Panc1 (cell line): ENCODE results near the gene LRSAM1. TPM values are rescaled to one million over a fixed set of nuclear protein-coding genes. Genes with fewer than 3 reads are reported as not detected.

Experiments
- ATAC-seq: fragments of 200-7000 bp; cut with Tn5 transposase; 2 replicates; pipeline ENCODE4 v1.9.1; 2020; ENCODE audit warnings: mild to moderate bottlenecking, moderate library complexity
- BruUV-seq: library from RNA; stranded (reverse); fragments of 400-500 nt; replicated peaks from 2 replicates; lab custom pipeline; 2021; lab: Mats Ljungman, UMichigan
- CTCF ChIA-PET: fragments of 300-600 bp; sonication (Branson Sonifier 250); formaldehyde crosslinking; loops from one replicate; lab custom pipeline; 2022; ENCODE audit warnings: antibody characterized with exemption; lab: Charles Lee
- POLR2A ChIA-PET: fragments of 300-600 bp; sonication (Branson Sonifier 250); formaldehyde crosslinking; loops from one replicate; lab custom pipeline; 2022; ENCODE audit warnings: antibody characterized with exemption; lab: Charles Lee
- DNase-seq: peaks from one replicate; pipeline ENCODE4 v3.0.0-alpha.2; 2010; ENCODE audit warnings: low read depth, low spot score
- H3K27ac ChIP-seq: 2 replicates; pipeline ENCODE4 v1.5.1; 2011; ENCODE audit warnings: mild to moderate bottlenecking, low read length, inconsistent platforms
- H3K27me3 ChIP-seq: fragments of 200-500 bp; sonication (Bioruptor generic); 2 replicates; pipeline ENCODE4 v1.6.0; 2014; ENCODE audit warnings: low read length, inconsistent platforms; ENCODE audit not compliant: control insufficient read depth, insufficient read depth
- H3K36me3 ChIP-seq: fragments of 200-500 bp; sonication (Bioruptor generic); 2 replicates; pipeline ENCODE4 v1.5.1; 2014; ENCODE audit warnings: inconsistent platforms, mild to moderate bottlenecking, low read length, moderate library complexity; ENCODE audit not compliant: control insufficient read depth, insufficient read depth
- H3K4me1 ChIP-seq: 2 replicates; pipeline ENCODE4 v1.5.1; 2011; ENCODE audit warnings: inconsistent platforms, mild to moderate bottlenecking, low read length, moderate library complexity; ENCODE audit not compliant: control insufficient read depth, insufficient read depth
- H3K4me3 ChIP-seq, 2 experiments: 2 replicates each; pipeline ENCODE4 v1.5.1; 2011 to 2012; ENCODE audit warnings: low read depth in 2 of 2, low read length in 2 of 2, mild to moderate bottlenecking in 2 of 2, inconsistent platforms in 1 of 2, moderate library complexity in 1 of 2
- H3K9me3 ChIP-seq: fragments of 200-500 bp; sonication (Bioruptor generic); 2 replicates; pipeline ENCODE4 v1.5.1; 2014; ENCODE audit warnings: low read depth, mild to moderate bottlenecking, inconsistent platforms, low read length, moderate library complexity; ENCODE audit not compliant: control insufficient read depth, insufficient read depth
- CTCF ChIP-seq: fragments of 450-650 bp; IDR thresholded peaks from 2 replicates; pipeline ENCODE4 v1.5.1; 2017; ENCODE audit warnings: mild to moderate bottlenecking
- POLR2AphosphoS5 ChIP-seq: IDR thresholded peaks from 2 replicates; pipeline ENCODE4 v1.6.1; 2012; ENCODE audit warnings: mild to moderate bottlenecking, low read depth, low read length, moderate library complexity
- SIN3A ChIP-seq: IDR thresholded peaks from 2 replicates; pipeline ENCODE4 v1.6.1; 2012; ENCODE audit warnings: low read depth, mild to moderate bottlenecking, low read length, moderate library complexity, borderline replicate concordance; ENCODE audit not compliant: insufficient read depth
- TCF7L2 ChIP-seq: IDR thresholded peaks from 2 replicates; pipeline ENCODE4 v1.6.1; 2011; ENCODE audit warnings: mild to moderate bottlenecking, low read depth, low read length, inconsistent platforms
- in situ Hi-C: cut with HindIII; loops from 2 replicates; pipeline ENCODE4 v1.10.0; 2016; ENCODE audit warnings: low sequenced_read_pairs, low pct_unique_long_range_greater_than_20kb
- intact Hi-C: fragments of 100-400 bp; cut with micrococcal nuclease; formaldehyde crosslinking; loops from one replicate; pipeline ENCODE4 v1.10.0; 2022; ENCODE audit not compliant: unreplicated experiment
- total RNA-seq: library from RNA; stranded (reverse); gene quantifications from one replicate; pipeline ENCODE4 v1.2.1, GENCODE V29; 2021; ENCODE audit not compliant: unreplicated experiment
- TF ChIP-seq, protein P1 (sequence below), 2 experiments: IDR thresholded peaks; 2 replicates each; pipeline ENCODE4 v1.6.1; 2011 to 2012; ENCODE audit warnings: low read depth in 2 of 2, control low read depth in 1 of 2, low read length in 1 of 2, mild to moderate bottlenecking in 1 of 2, moderate library complexity in 1 of 2; ENCODE audit not compliant: insufficient read depth in 1 of 2

Gene LRSAM1
- total RNA-seq, 1 experiment from 2014 or later = 15.4 TPM

GRCh38 chr9:127519301-127520166, 68.2 kb downstream of the LRSAM1 start:
- ATAC-seq = peak; percentile 79

More at GRCh38 chr9:127519301-127520166, 68.2 kb downstream of the LRSAM1 start:
- Histone ChIP-seq H3K4me1 (peaks cover 35% of the 10 kb centered on the region), H3K9me3 (no peaks in the 10 kb centered on the region), H3K36me3 (no peaks in the 10 kb centered on the region; the same call in 1 of the 2 replicates), H3K27ac (peak overlapping the region; percentile 87), H3K4me3 (no peak overlapping the region), H3K27me3 (no peaks in the 10 kb centered on the region)
- BruUV-seq = no TSS peak
- in situ Hi-C loops (no loop called here), intact Hi-C loops (no loop called here)
- CTCF ChIA-PET = interaction anchor here (0.6 kb wide), 2 partner anchors 35 to 69 kb away, joined by 11 to 15 read pairs; no protein-coding TSS in a partner anchor
- DNase-seq = no peak
- TF ChIP-seq POLR2AphosphoS5 (peak; percentile 39; the same call in 1 of the 2 replicates), TCF7L2 (no peak), CTCF (no peak), SIN3A (no peak)
- TF ChIP-seq, protein P1, sequence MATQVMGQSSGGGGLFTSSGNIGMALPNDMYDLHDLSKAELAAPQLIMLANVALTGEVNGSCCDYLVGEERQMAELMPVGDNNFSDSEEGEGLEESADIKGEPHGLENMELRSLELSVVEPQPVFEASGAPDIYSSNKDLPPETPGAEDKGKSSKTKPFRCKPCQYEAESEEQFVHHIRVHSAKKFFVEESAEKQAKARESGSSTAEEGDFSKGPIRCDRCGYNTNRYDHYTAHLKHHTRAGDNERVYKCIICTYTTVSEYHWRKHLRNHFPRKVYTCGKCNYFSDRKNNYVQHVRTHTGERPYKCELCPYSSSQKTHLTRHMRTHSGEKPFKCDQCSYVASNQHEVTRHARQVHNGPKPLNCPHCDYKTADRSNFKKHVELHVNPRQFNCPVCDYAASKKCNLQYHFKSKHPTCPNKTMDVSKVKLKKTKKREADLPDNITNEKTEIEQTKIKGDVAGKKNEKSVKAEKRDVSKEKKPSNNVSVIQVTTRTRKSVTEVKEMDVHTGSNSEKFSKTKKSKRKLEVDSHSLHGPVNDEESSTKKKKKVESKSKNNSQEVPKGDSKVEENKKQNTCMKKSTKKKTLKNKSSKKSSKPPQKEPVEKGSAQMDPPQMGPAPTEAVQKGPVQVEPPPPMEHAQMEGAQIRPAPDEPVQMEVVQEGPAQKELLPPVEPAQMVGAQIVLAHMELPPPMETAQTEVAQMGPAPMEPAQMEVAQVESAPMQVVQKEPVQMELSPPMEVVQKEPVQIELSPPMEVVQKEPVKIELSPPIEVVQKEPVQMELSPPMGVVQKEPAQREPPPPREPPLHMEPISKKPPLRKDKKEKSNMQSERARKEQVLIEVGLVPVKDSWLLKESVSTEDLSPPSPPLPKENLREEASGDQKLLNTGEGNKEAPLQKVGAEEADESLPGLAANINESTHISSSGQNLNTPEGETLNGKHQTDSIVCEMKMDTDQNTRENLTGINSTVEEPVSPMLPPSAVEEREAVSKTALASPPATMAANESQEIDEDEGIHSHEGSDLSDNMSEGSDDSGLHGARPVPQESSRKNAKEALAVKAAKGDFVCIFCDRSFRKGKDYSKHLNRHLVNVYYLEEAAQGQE (IDR thresholded peaks at IDR 0.05; ENCODE audit: insufficient read depth in 1 of 2, low read depth in 2 of 2, low read length in 1 of 2) = no peak
- POLR2A ChIA-PET = interaction anchor here (0.6 kb wide), 2 partner anchors 25 to 1191 kb away, joined by 5 to 8 read pairs; no protein-coding TSS in a partner anchor
